T-helper 1 cell treated with Interleukin-12 subunit alpha and Interleukin-12 subunit beta and Interleukin-4 antibody, amounts not matched to agents 30 μg/mL and 1 μg/mL, for 36 hours (primary cell): ENCODE results near the gene KCNQ2.

Source experiments
- H3K27ac Mint-ChIP-seq: one replicate; pipeline ENCODE4 v1.8.0; 2021; ENCODE audit warnings: mild to moderate bottlenecking, mixed read lengths
- H3K27me3 Mint-ChIP-seq: one replicate; pipeline ENCODE4 v1.8.0; 2021; ENCODE audit warnings: low read depth, mixed read lengths
- H3K36me3 Mint-ChIP-seq: one replicate; pipeline ENCODE4 v1.8.0; 2021; ENCODE audit warnings: low read depth, mixed read lengths
- H3K4me1 Mint-ChIP-seq: one replicate; pipeline ENCODE4 v1.8.0; 2021; ENCODE audit warnings: low read depth, mixed read lengths
- H3K4me3 Mint-ChIP-seq: one replicate; pipeline ENCODE4 v1.8.0; 2021; ENCODE audit warnings: mild to moderate bottlenecking, moderate library complexity, mixed read lengths
- H3K9me3 Mint-ChIP-seq: one replicate; pipeline ENCODE4 v1.8.0; 2021; ENCODE audit warnings: mixed read lengths

The KCNQ2 gene

GRCh38 chr20:63435552-63435951 is 36.9 kb downstream of the KCNQ2 start:
- peaks cover 7% of the 10 kb centered on the region for H3K4me1 Mint-ChIP-seq
- peaks cover 10% of the 10 kb centered on the region for H3K27me3 Mint-ChIP-seq
- no peak overlapping the region for H3K4me3 Mint-ChIP-seq
- H3K27ac Mint-ChIP-seq, result no peak overlapping the region
- no peaks in the 10 kb centered on the region for H3K9me3 Mint-ChIP-seq
- H3K36me3 Mint-ChIP-seq, result no peaks in the 10 kb centered on the region

GRCh38 chr20:63434599-63435378 is 37.7 kb downstream of the KCNQ2 start:
- no peaks in the 10 kb centered on the region for H3K9me3 Mint-ChIP-seq
- H3K36me3 Mint-ChIP-seq, result no peaks in the 10 kb centered on the region
- H3K27ac Mint-ChIP-seq, result peak overlapping the region; percentile 80
- peaks cover 10% of the 10 kb centered on the region for H3K27me3 Mint-ChIP-seq
- peaks cover 7% of the 10 kb centered on the region for H3K4me1 Mint-ChIP-seq
- H3K4me3 Mint-ChIP-seq, result peak overlapping the region; percentile 52

GRCh38 chr20:63433756-63434531 is 38.5 kb downstream of the KCNQ2 start:
- peaks cover 10% of the 10 kb centered on the region for H3K27me3 Mint-ChIP-seq
- peaks cover 7% of the 10 kb centered on the region for H3K4me1 Mint-ChIP-seq
- no peaks in the 10 kb centered on the region for H3K9me3 Mint-ChIP-seq
- H3K27ac Mint-ChIP-seq, result no peak overlapping the region
- no peak overlapping the region for H3K4me3 Mint-ChIP-seq
- H3K36me3 Mint-ChIP-seq, result no peaks in the 10 kb centered on the region

- H3K4me3 Mint-ChIP-seq, result no peak overlapping the region
- H3K27me3 Mint-ChIP-seq, result peaks cover 10% of the 10 kb centered on the region
- no peaks in the 10 kb centered on the region for H3K9me3 Mint-ChIP-seq
- H3K27ac Mint-ChIP-seq, result no peak overlapping the region
- H3K4me1 Mint-ChIP-seq, result peaks cover 7% of the 10 kb centered on the region
- H3K36me3 Mint-ChIP-seq, result no peaks in the 10 kb centered on the region
Measured at GRCh38 chr20:63433351-63433750, 39.1 kb downstream of the KCNQ2 start.

GRCh38 chr20:63432577-63433325 is 39.7 kb downstream of the KCNQ2 start:
- Mint-ChIP-seq H3K4me1 (peaks cover 7% of the 10 kb centered on the region), H3K27me3 (peaks cover 10% of the 10 kb centered on the region), H3K9me3 (no peaks in the 10 kb centered on the region), H3K36me3 (no peaks in the 10 kb centered on the region), H3K27ac (no peak overlapping the region), H3K4me3 (no peak overlapping the region)

GRCh38 chr20:63431944-63432343 is 40.5 kb downstream of the KCNQ2 start:
- no peak overlapping the region for H3K4me3 Mint-ChIP-seq
- peaks cover 7% of the 10 kb centered on the region for H3K4me1 Mint-ChIP-seq
- no peaks in the 10 kb centered on the region for H3K36me3 Mint-ChIP-seq
- H3K27me3 Mint-ChIP-seq, result peaks cover 5% of the 10 kb centered on the region
- H3K27ac Mint-ChIP-seq, result no peak overlapping the region
- H3K9me3 Mint-ChIP-seq, result no peaks in the 10 kb centered on the region

- Mint-ChIP-seq H3K27ac (no peak overlapping the region), H3K4me1 (peaks cover 7% of the 10 kb centered on the region), H3K9me3 (no peaks in the 10 kb centered on the region), H3K27me3 (peaks cover 3% of the 10 kb centered on the region), H3K36me3 (no peaks in the 10 kb centered on the region), H3K4me3 (no peak overlapping the region)
Measured at GRCh38 chr20:63430891-63431290, 41.6 kb downstream of the KCNQ2 start.

GRCh38 chr20:63429992-63430391 is 42.5 kb downstream of the KCNQ2 start:
- Mint-ChIP-seq H3K27ac (no peak overlapping the region), H3K4me3 (no peak overlapping the region), H3K9me3 (no peaks in the 10 kb centered on the region), H3K36me3 (no peaks in the 10 kb centered on the region), H3K27me3 (no peaks in the 10 kb centered on the region), H3K4me1 (peaks cover 5% of the 10 kb centered on the region)

GRCh38 chr20:63428906-63429575 is 43.4 kb downstream of the KCNQ2 start:
- no peaks in the 10 kb centered on the region for H3K36me3 Mint-ChIP-seq
- no peaks in the 10 kb centered on the region for H3K27me3 Mint-ChIP-seq
- no peak overlapping the region for H3K4me3 Mint-ChIP-seq
- H3K27ac Mint-ChIP-seq, result no peak overlapping the region
- no peaks in the 10 kb centered on the region for H3K9me3 Mint-ChIP-seq
- H3K4me1 Mint-ChIP-seq, result no peaks in the 10 kb centered on the region

GRCh38 chr20:63427724-63428330 is 44.6 kb downstream of the KCNQ2 start:
- no peaks in the 10 kb centered on the region for H3K36me3 Mint-ChIP-seq
- H3K4me3 Mint-ChIP-seq, result no peak overlapping the region
- no peaks in the 10 kb centered on the region for H3K9me3 Mint-ChIP-seq
- H3K27me3 Mint-ChIP-seq, result no peaks in the 10 kb centered on the region
- no peaks in the 10 kb centered on the region for H3K4me1 Mint-ChIP-seq
- no peak overlapping the region for H3K27ac Mint-ChIP-seq

GRCh38 chr20:63427206-63427605 is 45.2 kb downstream of the KCNQ2 start:
- no peaks in the 10 kb centered on the region for H3K27me3 Mint-ChIP-seq
- H3K36me3 Mint-ChIP-seq, result no peaks in the 10 kb centered on the region
- H3K4me3 Mint-ChIP-seq, result no peak overlapping the region
- no peak overlapping the region for H3K27ac Mint-ChIP-seq
- H3K4me1 Mint-ChIP-seq, result no peaks in the 10 kb centered on the region
- no peaks in the 10 kb centered on the region for H3K9me3 Mint-ChIP-seq

- H3K27ac Mint-ChIP-seq, result no peak overlapping the region
- H3K36me3 Mint-ChIP-seq, result no peaks in the 10 kb centered on the region
- H3K4me1 Mint-ChIP-seq, result no peaks in the 10 kb centered on the region
- no peaks in the 10 kb centered on the region for H3K27me3 Mint-ChIP-seq
- H3K9me3 Mint-ChIP-seq, result no peaks in the 10 kb centered on the region
- no peak overlapping the region for H3K4me3 Mint-ChIP-seq
Measured at GRCh38 chr20:63425846-63426485, 46.5 kb downstream of the KCNQ2 start.

- Mint-ChIP-seq H3K36me3 (no peaks in the 10 kb centered on the region), H3K27ac (no peak overlapping the region), H3K4me1 (no peaks in the 10 kb centered on the region), H3K4me3 (no peak overlapping the region), H3K9me3 (no peaks in the 10 kb centered on the region), H3K27me3 (no peaks in the 10 kb centered on the region)
Measured at GRCh38 chr20:63424613-63425012, 47.8 kb downstream of the KCNQ2 start.
